ENCODE results near the gene PIP5K1C. TPM values are rescaled to one million over a fixed set of nuclear protein-coding genes. Genes with fewer than 3 reads are reported as not detected.

The PIP5K1C gene, protein sequence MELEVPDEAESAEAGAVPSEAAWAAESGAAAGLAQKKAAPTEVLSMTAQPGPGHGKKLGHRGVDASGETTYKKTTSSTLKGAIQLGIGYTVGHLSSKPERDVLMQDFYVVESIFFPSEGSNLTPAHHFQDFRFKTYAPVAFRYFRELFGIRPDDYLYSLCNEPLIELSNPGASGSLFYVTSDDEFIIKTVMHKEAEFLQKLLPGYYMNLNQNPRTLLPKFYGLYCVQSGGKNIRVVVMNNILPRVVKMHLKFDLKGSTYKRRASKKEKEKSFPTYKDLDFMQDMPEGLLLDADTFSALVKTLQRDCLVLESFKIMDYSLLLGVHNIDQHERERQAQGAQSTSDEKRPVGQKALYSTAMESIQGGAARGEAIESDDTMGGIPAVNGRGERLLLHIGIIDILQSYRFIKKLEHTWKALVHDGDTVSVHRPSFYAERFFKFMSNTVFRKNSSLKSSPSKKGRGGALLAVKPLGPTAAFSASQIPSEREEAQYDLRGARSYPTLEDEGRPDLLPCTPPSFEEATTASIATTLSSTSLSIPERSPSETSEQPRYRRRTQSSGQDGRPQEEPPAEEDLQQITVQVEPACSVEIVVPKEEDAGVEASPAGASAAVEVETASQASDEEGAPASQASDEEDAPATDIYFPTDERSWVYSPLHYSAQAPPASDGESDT
- 9.7 to 13.8 TPM (median 12.6 TPM) in 5 replicates for total RNA-seq (2022; extraction: Qiagen RNA extraction)

DNA sequence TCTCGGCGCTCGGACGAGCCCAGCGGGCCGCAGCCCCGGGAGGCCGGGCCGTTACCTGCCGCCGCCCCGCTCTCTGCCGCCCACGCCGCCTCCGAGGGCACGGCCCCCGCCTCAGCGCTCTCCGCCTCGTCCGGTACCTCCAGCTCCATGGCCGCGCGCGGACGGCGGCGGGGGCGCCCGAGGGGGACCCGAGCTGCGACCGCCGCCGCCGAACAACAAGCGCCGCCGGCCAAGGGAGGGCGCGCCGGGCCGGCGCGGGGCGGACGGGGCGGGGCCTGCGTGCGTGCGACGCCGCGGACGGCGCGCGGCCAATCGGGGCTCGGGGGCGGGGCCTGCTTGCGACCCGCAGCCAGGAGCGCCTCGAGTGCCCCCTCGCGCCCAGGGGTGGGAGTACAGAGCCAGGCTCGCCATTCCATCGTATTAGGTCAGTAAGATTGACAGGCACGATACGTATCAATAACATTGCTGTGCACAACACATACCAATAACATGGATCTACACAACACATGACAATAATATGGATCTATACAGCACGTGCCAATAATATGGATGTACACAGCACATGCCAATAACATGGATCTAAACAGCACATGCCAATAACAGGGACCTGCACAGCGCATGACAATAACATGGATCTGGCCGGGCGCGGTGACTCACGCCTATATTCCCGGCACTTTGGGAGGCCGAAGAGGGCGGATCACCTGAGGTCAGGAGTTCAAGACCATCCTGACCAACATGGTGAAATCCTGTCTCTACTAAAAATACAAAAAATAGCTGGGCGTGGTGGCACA lies at the start of gene PIP5K1C:
PIP5K1C (minus strand) TSS at position 227 of the 791 bp plus-strand sequence; CDS start at position 149, 78 bp downstream.

DNA sequence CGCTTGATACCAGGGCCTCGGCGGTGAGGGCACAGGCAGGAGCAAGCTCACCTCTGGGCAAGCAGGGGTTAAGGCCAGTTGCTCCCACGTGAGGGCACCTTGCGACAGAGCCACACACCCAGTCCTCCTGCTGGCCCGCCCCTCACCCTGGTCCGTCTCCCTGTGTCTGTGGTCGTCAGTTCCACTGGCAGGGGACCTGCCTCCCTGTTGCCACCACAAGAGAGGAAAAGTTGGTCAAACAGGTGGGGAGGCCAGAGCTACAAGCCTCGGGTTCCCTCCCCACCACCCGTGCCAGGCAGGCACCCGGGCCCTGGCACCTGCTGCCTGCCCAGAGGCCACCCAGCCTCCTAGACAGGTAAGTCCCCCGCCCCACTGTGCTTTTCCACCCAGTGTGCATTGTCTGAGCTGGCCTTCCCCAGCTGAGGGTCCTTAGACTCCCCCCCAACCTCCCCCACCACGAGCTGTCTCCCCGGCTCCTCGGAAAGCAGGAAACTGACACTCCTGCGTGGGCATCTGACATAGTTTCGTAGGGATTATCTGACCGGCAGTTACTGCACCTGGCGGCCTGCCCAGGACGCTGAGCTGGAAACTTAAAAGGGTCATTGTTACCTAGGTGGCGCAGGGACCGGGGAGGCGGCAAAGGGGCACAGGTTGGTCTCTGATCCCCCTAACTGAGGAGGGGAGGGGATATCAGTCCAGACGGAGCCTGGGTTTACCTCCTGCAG lies 8.1 kb upstream of the PIP5K1C start, which contains the start of gene TJP3:
TJP3 (plus strand) TSS at position 178 of the 725 bp plus-strand sequence. CDS start 20,049 bp downstream, outside the sequence.

DNA sequence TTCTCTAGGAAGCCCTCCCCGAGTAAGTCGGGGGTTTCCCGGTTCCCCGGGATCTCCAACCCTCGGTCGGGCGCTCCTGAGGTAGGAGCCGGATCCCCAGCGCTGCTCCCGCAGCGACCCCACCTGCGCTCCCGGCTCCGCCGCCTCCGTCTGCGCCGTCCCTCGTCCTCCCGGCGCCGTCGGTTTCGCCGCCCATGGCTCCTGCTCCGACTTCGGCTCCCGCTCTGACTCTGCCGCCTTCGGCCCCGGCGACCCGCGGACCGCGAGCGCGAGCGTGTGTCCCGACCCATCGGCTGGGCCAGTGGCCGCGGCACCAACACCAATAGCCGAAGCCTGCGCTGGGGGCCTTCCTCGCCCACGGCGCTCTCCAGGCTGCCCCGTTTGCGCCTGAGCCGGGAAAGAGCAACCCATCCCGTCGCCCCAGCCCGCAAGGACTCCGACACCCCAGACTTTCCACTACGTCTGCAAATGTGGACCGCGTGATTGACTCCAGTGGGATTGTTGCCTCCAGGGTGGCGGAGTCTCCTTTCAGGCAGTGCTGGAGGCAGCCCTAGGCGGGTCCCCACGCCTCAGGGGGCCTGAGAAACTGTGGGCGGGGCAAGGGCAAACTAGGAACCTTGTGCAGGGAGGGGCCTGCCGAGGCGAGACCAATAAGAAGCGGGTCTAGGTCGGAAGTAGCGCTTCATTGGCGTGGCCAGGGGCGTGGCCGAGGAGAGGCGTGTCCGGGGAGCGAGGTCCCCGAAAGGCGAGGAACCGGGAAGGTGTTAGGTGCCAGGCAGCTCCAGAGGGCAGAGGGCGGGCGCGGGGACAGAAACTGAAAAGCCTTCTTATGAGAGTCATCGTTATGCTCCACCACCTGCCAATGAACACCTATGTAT lies 73.6 kb downstream of the PIP5K1C start, which contains the start of gene CACTIN:
CACTIN (minus strand) TSS at position 318 of the 878 bp plus-strand sequence; CDS start at position 290, 28 bp downstream.

DNA sequence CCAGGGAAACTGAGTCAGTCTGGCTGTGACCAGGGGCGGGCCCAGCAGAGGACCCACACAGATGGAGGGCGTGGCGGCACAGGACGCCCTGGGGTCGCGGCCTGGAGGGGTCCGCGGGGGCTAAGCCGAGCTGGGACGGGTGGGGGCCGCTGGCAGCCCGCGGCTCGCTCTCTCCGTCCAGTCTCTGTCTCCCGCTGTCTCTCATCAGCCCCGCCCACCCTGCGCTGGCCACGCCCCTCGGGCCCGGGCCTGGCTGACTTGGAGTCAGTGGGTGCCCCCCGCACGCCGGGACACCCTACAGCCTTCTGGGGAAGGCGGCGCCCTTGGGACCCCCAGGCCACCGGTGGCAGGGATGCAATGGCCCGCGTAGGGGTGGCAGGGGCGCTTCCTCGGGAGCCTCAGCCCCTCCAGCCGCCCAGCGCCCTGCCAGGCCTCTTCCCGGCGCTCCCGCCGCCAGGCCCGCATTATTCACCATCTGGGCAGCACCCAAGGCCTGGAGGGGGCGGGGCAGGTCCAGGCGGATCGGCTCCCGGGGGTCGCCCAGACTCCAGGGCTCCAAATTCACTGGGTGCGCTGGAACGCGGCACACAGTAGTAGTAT lies 93.5 kb downstream of the PIP5K1C start, which contains the start of gene TBXA2R:
TBXA2R (minus strand) TSS at position 186 of the 600 bp plus-strand sequence. CDS start 6,241 bp downstream, outside the sequence.

DNA sequence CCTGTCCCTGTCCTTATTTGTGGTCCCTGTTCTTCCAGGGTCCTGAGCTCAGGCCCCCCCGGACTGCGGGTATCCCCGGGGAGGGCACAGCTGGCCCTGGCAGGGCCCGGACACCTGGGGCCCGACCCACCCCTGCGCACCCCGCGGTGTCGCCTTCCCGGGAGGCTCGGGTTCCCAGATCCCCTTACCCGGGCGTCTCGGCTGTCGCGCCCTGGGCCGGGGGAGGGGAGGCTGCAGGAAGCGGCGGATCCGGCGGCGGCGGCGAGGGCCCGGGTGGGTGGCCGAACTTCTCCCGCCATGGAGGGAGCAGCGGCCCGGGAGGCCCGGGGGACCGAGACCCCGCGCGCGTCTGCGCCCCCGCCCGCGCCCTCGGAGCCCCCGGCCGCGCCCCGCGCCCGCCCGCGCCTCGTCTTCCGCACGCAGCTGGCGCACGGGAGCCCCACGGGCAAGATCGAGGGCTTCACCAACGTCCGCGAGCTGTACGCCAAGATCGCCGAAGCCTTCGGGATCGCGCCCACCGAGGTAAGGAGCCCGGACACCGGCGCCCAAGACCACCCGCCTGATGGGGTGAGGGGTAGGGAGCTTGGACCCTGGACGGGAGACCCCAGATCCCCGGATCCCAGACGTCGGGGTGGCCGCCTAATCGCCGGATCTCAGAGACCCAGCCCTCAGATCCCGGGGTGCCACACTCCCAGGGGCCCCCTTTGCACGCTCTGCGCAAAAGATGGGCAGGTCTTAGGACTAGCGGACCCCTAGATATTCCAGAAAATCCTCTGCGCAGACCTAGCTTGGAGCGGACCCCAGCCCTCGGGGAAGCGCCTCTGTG lies 114.8 kb downstream of the PIP5K1C start, which contains the start of gene GIPC3:
GIPC3 (plus strand) TSS at position 178 of the 826 bp plus-strand sequence; CDS start at position 298, 120 bp downstream.

Other genes with a start within 250 kb of the PIP5K1C start
- 0.30 to 0.84 TPM (median 0.44 TPM) in 5 replicates for gene SMIM24, start 219.9 kb downstream of the PIP5K1C start, total RNA-seq (2022; extraction: Qiagen RNA extraction)
- gene SMIM44, start 217.0 kb downstream of the PIP5K1C start, total RNA-seq (2022; extraction: Qiagen RNA extraction): not detected in 5 replicates
- gene DOHH, start 199.8 kb downstream of the PIP5K1C start, total RNA-seq (2022; extraction: Qiagen RNA extraction): 12.5 to 21.9 TPM (median 19.4 TPM) in 5 replicates
- 25.0 to 37.2 TPM (median 34.3 TPM) in 5 replicates for gene FZR1, start 194.2 kb downstream of the PIP5K1C start, total RNA-seq (2022; extraction: Qiagen RNA extraction)
- gene TEKTIP1, start 161.3 kb downstream of the PIP5K1C start, total RNA-seq (2022; extraction: Qiagen RNA extraction): 0.21 TPM in 1 of 5 replicates, not detected in the others
- 122 to 178 TPM (median 172 TPM) in 5 replicates for gene MFSD12, start 142.9 kb downstream of the PIP5K1C start, total RNA-seq (2022; extraction: Qiagen RNA extraction)
- 44.7 to 72.4 TPM (median 69.9 TPM) in 5 replicates for gene HMG20B, start 127.5 kb downstream of the PIP5K1C start, total RNA-seq (2022; extraction: Qiagen RNA extraction)
- gene GIPC3, start 115.0 kb downstream of the PIP5K1C start, total RNA-seq (2022; extraction: Qiagen RNA extraction): 0.17 to 0.25 TPM (median 0.23 TPM) in 5 replicates
- gene TBXA2R, start 93.6 kb downstream of the PIP5K1C start, total RNA-seq (2022; extraction: Qiagen RNA extraction): 0.50 to 1.1 TPM (median 0.96 TPM) in 5 replicates
- 13.1 to 19.8 TPM (median 19.3 TPM) in 5 replicates for gene CACTIN, start 73.7 kb downstream of the PIP5K1C start, total RNA-seq (2022; extraction: Qiagen RNA extraction)
- gene TJP3, start 7.9 kb upstream of the PIP5K1C start, total RNA-seq (2022; extraction: Qiagen RNA extraction): 0.29 to 0.53 TPM (median 0.33 TPM) in 5 replicates
- 10.3 to 15.0 TPM (median 13.6 TPM) in 5 replicates for gene APBA3, start 61.2 kb upstream of the PIP5K1C start, total RNA-seq (2022; extraction: Qiagen RNA extraction)
- gene MRPL54, start 62.2 kb upstream of the PIP5K1C start, total RNA-seq (2022; extraction: Qiagen RNA extraction): 62.7 to 78.3 TPM (median 63.6 TPM) in 5 replicates
- not detected in 5 replicates for gene RAX2, start 71.8 kb upstream of the PIP5K1C start, total RNA-seq (2022; extraction: Qiagen RNA extraction)
- 1.3 to 1.9 TPM (median 1.4 TPM) in 5 replicates for gene MATK, start 85.9 kb upstream of the PIP5K1C start, total RNA-seq (2022; extraction: Qiagen RNA extraction)
- gene ZFR2, start 168.6 kb upstream of the PIP5K1C start, total RNA-seq (2022; extraction: Qiagen RNA extraction): 0.11 to 0.75 TPM (median 0.20 TPM) in 4 of 5 replicates, not detected in the other
- gene ATCAY, start 180.2 kb upstream of the PIP5K1C start, total RNA-seq (2022; extraction: Qiagen RNA extraction): 0.07 to 0.21 TPM (median 0.13 TPM) in 5 replicates
- gene NMRK2, start 232.6 kb upstream of the PIP5K1C start, total RNA-seq (2022; extraction: Qiagen RNA extraction): not detected in 5 replicates